Neutrophil (primary cell): ENCODE measurements around the gene GARIN5A.

Experiments used
- H3K27ac ChIP-seq: fragments of 200-600 bp; sonication (generic); 2 replicates; pipeline ENCODE4 v1.5.1; 2016; ENCODE audit warnings: mild to moderate bottlenecking, moderate library complexity
- H3K27me3 ChIP-seq: fragments of 200-600 bp; sonication (generic); 2 replicates; pipeline ENCODE4 v1.6.0; 2016; ENCODE audit warnings: mild to moderate bottlenecking
- H3K36me3 ChIP-seq: fragments of 200-600 bp; sonication (generic); 2 replicates; pipeline ENCODE4 v1.5.1; 2017
- H3K4me1 ChIP-seq, 2 experiments: fragments of 200-600 bp in 1 of 2; sonication (generic) in 1 of 2; 1 replicate in 1 of 2; 2 replicates in 1 of 2; pipeline versions ENCODE4 v1.5.1 to v1.6.1; 2013 to 2016; ENCODE audit warnings: low read depth in 1 of 2, low read length in 1 of 2, mild to moderate bottlenecking in 1 of 2, moderate library complexity in 1 of 2; ENCODE audit not compliant: control insufficient read depth in 1 of 2, insufficient read depth in 1 of 2
- H3K4me3 ChIP-seq, 2 experiments: fragments of 200-600 bp in 1 of 2; sonication (generic) in 1 of 2; 1 replicate in 1 of 2; 2 replicates in 1 of 2; pipeline ENCODE4 v1.5.1; 2013 to 2016; ENCODE audit warnings: low read depth in 1 of 2, low read length in 1 of 2, mild to moderate bottlenecking in 1 of 2, moderate library complexity in 1 of 2
- H3K9me3 ChIP-seq: fragments of 200-600 bp; sonication (generic); 2 replicates; pipeline ENCODE4 v1.5.1; 2016
- CTCF ChIP-seq: fragments of 200-600 bp; sonication (generic); IDR thresholded peaks from 2 replicates; pipeline ENCODE4 v1.5.1; 2016; ENCODE audit warnings: antibody characterized with exemption

Gene GARIN5A

DNA sequence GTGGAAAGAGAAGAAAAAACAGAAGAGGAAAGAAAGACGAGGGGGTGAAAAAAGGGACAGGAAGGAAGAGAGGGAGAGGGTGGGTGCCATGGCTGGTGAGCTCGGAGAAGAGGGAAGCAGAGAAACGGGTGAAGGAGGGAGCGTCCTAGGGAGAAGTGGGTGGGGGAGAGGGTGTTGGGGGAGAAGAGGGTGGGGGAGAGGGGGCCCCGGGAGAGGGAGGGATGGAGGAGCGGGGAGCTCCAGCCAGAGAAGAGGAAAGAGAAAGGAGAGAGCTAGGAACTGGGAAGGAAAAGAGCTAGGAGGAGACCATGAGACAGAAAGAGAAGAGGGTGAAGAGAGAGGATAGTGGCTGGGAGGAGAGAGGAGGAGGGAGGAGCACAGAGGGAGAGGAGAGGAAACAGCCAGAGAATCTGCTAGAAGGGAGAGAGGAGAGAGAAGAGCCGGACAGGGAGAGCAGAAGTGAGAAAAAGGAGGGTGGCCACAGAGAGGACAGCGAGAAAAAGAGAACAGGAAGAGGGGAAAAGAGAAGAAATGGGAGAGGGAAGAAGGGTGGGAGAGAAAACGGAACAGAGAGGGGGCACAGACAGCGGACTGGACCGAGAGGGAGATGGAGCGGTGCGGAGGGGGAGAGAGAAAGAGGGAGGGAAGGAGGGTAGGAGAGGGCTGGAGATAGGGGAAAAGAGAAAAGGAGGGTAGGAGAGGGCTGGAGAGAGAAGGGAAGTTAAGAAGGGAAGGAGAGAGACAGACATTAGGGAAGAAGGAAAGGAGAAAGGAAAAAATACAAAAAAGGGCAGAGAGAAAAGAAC, 11.9 kb upstream of the GARIN5A start:
- no peaks in the 10 kb centered on the region for H3K27me3 ChIP-seq
- H3K36me3 ChIP-seq: peaks cover 1% of the 10 kb centered on the region
- H3K4me3 ChIP-seq: no peak overlapping the region
- H3K9me3 ChIP-seq: no peaks in the 10 kb centered on the region
- H3K4me1 ChIP-seq: peaks cover 5 to 12% of the 10 kb centered on the region in 2 experiments
- no peak overlapping the region for H3K27ac ChIP-seq
- TF ChIP-seq CTCF: no peak

DNA sequence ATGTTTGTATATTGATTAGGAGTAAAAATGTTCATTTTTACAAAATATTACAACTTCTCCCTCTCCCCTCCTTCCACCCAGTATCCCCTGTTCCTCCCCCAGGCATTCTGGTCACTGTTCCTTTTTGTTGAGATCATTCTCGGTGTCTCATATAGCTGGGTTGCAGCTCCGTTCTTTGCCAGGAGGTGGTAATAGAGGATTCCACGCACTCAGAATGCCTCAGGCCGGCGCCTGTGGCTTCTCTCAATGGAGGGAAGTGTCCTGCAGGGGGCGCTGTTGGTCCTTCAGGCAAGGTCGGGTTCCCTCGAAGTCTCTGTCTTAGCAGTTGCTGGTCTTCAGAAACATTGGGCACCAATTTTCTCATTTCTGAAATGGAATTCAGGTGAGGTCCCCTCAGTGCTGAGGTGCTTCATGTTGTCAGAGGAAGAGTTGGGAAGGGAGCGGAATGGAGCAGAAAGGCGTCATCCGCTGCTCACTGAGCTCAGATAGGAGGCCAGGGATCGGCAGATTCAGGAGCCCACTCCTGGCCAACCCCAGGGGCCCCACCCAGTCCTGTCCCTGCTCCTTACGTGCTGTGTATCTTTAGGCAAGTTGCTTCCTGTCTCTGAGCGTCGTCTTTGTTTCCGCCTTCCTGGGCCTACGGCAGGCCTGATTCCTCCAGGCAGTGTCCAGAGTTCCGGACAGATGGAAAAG, 10.3 kb upstream of the GARIN5A start:
- H3K4me1 ChIP-seq: peaks cover 2 to 7% of the 10 kb centered on the region in 2 experiments
- H3K27ac ChIP-seq: no peak overlapping the region
- H3K4me3 ChIP-seq: no peak overlapping the region
- peaks cover 17% of the 10 kb centered on the region for H3K36me3 ChIP-seq
- TF ChIP-seq CTCF: no peak
- H3K9me3 ChIP-seq: no peaks in the 10 kb centered on the region
- H3K27me3 ChIP-seq: no peaks in the 10 kb centered on the region

DNA sequence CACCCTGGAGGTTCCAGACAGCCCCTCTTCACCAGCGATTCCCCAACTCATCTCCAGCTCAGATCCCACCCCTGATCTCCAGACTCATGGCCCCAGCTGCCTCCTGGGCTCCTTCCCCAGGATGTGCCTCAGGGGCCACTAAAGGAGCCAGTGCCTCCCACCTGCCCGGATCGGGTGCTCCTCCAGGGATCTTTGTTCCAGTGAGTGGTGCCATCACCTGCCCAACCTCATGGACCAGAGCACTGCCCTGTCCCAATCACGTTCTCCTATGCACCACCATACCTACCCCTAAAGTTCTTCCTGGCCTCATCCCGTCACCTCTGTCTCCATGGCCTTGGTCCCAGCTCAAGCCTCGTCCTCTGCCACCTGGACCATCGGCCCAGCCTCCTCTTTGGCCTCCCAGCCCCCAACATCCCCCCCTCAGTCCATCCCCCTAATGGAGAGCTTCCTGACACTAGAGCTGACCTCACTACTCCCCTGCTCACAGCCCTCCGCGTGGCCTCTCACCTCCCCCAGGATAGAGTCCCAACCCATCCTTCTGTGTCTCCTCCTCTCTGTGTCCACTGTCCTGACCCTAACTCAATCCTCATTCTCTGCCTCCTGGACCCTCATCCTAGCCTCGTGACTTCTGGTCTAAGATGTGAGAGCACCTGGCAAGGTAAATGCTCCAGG, 8.8 kb upstream of the GARIN5A start:
- Histone ChIP-seq H3K27me3 (no peaks in the 10 kb centered on the region), H3K36me3 (peaks cover 33% of the 10 kb centered on the region), H3K4me3 (no peak overlapping the region), H3K27ac (no peak overlapping the region), H3K9me3 (no peaks in the 10 kb centered on the region), H3K4me1 (peaks cover 2 to 7% of the 10 kb centered on the region in 2 experiments)
- no peak for TF ChIP-seq CTCF

GRCh38 chr19:50482916-50483315, 6.3 kb upstream of the GARIN5A start:
- TF ChIP-seq CTCF: no peak
- Histone ChIP-seq H3K27me3 (no peaks in the 10 kb centered on the region), H3K4me3 (no peak overlapping the region), H3K9me3 (no peaks in the 10 kb centered on the region), H3K4me1 (peaks cover 2 to 3% of the 10 kb centered on the region in 2 experiments), H3K27ac (no peak overlapping the region), H3K36me3 (peaks cover 50% of the 10 kb centered on the region)

DNA sequence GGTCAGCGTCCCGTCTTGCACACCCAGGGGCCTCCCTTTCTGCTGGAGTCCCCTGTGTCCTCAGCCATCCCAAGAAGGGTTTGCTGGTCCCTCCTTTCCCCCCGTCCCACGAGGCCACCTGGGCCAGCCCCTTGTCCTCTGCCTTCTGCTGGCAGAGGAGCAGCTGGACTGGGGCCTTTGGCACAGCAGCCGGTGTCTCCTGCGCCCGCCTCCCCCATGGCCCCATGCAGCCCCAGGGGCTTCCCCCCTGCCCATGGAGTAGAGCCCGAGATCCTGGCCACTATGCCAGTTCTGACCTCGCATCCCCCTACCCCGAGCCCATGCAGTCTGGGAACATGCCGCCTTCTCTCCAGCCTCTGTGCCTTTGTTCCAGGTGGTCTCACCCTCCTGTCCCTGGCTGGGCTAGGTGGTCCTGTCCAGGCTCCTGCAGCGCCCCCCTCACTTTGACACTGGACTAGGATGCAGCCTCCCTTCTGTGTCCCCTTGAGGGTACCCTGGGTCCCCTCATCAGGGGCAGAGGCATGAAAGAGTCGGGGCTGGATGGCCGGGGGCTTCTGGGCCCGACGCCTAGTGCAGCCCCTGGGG, 5.7 kb upstream of the GARIN5A start:
- Histone ChIP-seq H3K36me3 (peaks cover 50% of the 10 kb centered on the region), H3K27ac (no peak overlapping the region), H3K4me1 (peaks cover 3 to 7% of the 10 kb centered on the region in 2 experiments), H3K27me3 (no peaks in the 10 kb centered on the region), H3K9me3 (no peaks in the 10 kb centered on the region), H3K4me3 (no peak overlapping the region)
- TF ChIP-seq CTCF: no peak
